PC-9 (cell line): Measurements from ENCODE around the gene CSRP1. TPM values are rescaled to one million over a fixed set of nuclear protein-coding genes. Genes with fewer than 3 reads are reported as not detected.

ENCODE experiments used
- BruUV-seq: library from RNA; stranded (reverse); fragments of 400-500 nt; replicated peaks from 2 replicates; lab custom pipeline; 2021; lab: Mats Ljungman, UMichigan
- CTCF ChIA-PET: fragments of 300-600 bp; sonication (Branson Sonifier 250); formaldehyde crosslinking; loops from one replicate; lab custom pipeline; 2022; ENCODE audit warnings: antibody characterized with exemption; lab: Charles Lee
- POLR2A ChIA-PET: fragments of 300-600 bp; sonication (Branson Sonifier 250); formaldehyde crosslinking; loops from one replicate; lab custom pipeline; 2022; ENCODE audit warnings: antibody characterized with exemption; ENCODE audit not compliant: unreplicated experiment; lab: Charles Lee
- DNase-seq, 2 experiments: peaks; one replicate each; pipeline versions ENCODE4 v3.0.0 to v3.0.0-alpha.2; 2015 to 2022; ENCODE audit warnings: mixed read lengths in 1 of 2
- H2AFZ ChIP-seq: fragments of 200-600 bp; sonication (generic); 2 replicates; pipeline ENCODE4 v1.8.1; 2017; ENCODE audit warnings: antibody characterized with exemption
- H3F3A ChIP-seq: fragments of 200-600 bp; sonication (generic); 2 replicates; pipeline ENCODE4 v1.8.1; 2017; ENCODE audit warnings: antibody characterized with exemption, mild to moderate bottlenecking, low read depth; ENCODE audit not compliant: insufficient read depth
- H3K27ac ChIP-seq: fragments of 200-600 bp; sonication (generic); 2 replicates; pipeline ENCODE4 v1.6.1; 2016; ENCODE audit warnings: mixed run types
- H3K27me3 ChIP-seq: fragments of 200-600 bp; sonication (generic); 2 replicates; pipeline ENCODE4 v1.6.1; 2016; ENCODE audit warnings: low read depth, mixed run types; ENCODE audit not compliant: insufficient read depth
- H3K36me3 ChIP-seq: fragments of 200-600 bp; sonication (generic); 2 replicates; pipeline ENCODE4 v1.6.1; 2016; ENCODE audit warnings: low read depth, mixed run types
- H3K4me1 ChIP-seq: fragments of 200-600 bp; sonication (generic); replicated peaks from 2 replicates; pipeline ENCODE4 v1.6.1; 2016; ENCODE audit warnings: mixed run types; ENCODE audit not compliant: insufficient read depth
- H3K4me2 ChIP-seq: fragments of 200-600 bp; sonication (generic); 2 replicates; pipeline ENCODE4 v1.6.1; 2017; ENCODE audit warnings: mixed run types
- H3K4me3 ChIP-seq: fragments of 200-600 bp; sonication (generic); 2 replicates; pipeline ENCODE4 v1.6.1; 2016; ENCODE audit warnings: mixed run types
- H3K79me2 ChIP-seq: fragments of 200-600 bp; sonication (generic); 2 replicates; pipeline ENCODE4 v1.6.1; 2017; ENCODE audit warnings: low read depth, mixed run types
- H3K9me2 ChIP-seq: fragments of 200-600 bp; sonication (generic); 2 replicates; pipeline ENCODE4 v1.8.1; 2017; ENCODE audit warnings: mild to moderate bottlenecking; ENCODE audit not compliant: insufficient read depth
- H3K9me3 ChIP-seq: fragments of 200-600 bp; sonication (generic); 2 replicates; pipeline ENCODE4 v1.8.1; 2016; ENCODE audit warnings: low read depth; ENCODE audit not compliant: insufficient read depth
- H4K20me1 ChIP-seq: fragments of 200-600 bp; sonication (generic); 2 replicates; pipeline ENCODE4 v1.8.1; 2017; ENCODE audit not compliant: insufficient read depth
- CTCF ChIP-seq: fragments of 200-600 bp; sonication (generic); conservative IDR thresholded peaks from 2 replicates; pipeline ENCODE4 v1.6.1; 2017; ENCODE audit warnings: mixed run types, antibody characterized with exemption, mild to moderate bottlenecking, moderate library complexity
- EZH2 ChIP-seq: fragments of 200-600 bp; sonication (generic); IDR thresholded peaks from 2 replicates; pipeline ENCODE4 v1.8.0; 2017; ENCODE audit warnings: antibody characterized with exemption, low read depth
- intact Hi-C: fragments of 100-400 bp; cut with micrococcal nuclease; formaldehyde crosslinking; loops from one replicate; pipeline ENCODE4 v1.10.0; 2022; ENCODE audit not compliant: unreplicated experiment
- total RNA-seq: library from RNA; stranded (reverse); gene quantifications from 2 replicates; pipeline ENCODE4 v1.2.3, GENCODE V29; 2021

Gene CSRP1
- total RNA-seq, 1 experiment from 2014 or later = 61.3 TPM

- intact Hi-C loops = no loop called here
- Histone ChIP-seq H3F3A (peaks cover 48% of the 10 kb centered on the region), H4K20me1 (no peaks in the 10 kb centered on the region), H3K4me3 (no peak overlapping the region), H3K79me2 (no peaks in the 10 kb centered on the region), H3K9me3 (no peaks in the 10 kb centered on the region), H2AFZ (no peak overlapping the region), H3K9me2 (no peaks in the 10 kb centered on the region), H3K27ac (no peak overlapping the region), H3K36me3 (no peaks in the 10 kb centered on the region), H3K4me2 (peak overlapping the region; percentile 79; the same call in 1 of the 2 replicates), H3K4me1 (peaks cover 19% of the 10 kb centered on the region), H3K27me3 (no peaks in the 10 kb centered on the region)
- no peak for DNase-seq
- ChIA-PET CTCF (no interaction called here), POLR2A (no interaction called here)
- TF ChIP-seq CTCF (no peak), EZH2 (no peak)
- BruUV-seq = no TSS peak
Measured at GRCh38 chr1:201504799-201505502, 2.0 kb downstream of the CSRP1 start.

- Histone ChIP-seq H3K9me3 (no peaks in the 10 kb centered on the region), H3K27ac (no peak overlapping the region), H3K27me3 (no peaks in the 10 kb centered on the region), H3K4me1 (peaks cover 19% of the 10 kb centered on the region), H3K9me2 (no peaks in the 10 kb centered on the region), H2AFZ (no peak overlapping the region), H3K4me2 (no peak overlapping the region), H3K36me3 (no peaks in the 10 kb centered on the region), H3K79me2 (no peaks in the 10 kb centered on the region), H3K4me3 (no peak overlapping the region), H4K20me1 (no peaks in the 10 kb centered on the region), H3F3A (peaks cover 48% of the 10 kb centered on the region)
- no TSS peak for BruUV-seq
- intact Hi-C loops = no loop called here
- POLR2A ChIA-PET = no interaction called here
- DNase-seq = no peak
- no peak for TF ChIP-seq CTCF
- CTCF ChIA-PET = interaction anchor here (0.6 kb wide), 1 partner anchor 67 kb away, joined by 4 read pairs; no protein-coding TSS in a partner anchor
Measured at GRCh38 chr1:201504179-201504631, 2.7 kb downstream of the CSRP1 start.

- Histone ChIP-seq H3K27me3 (no peaks in the 10 kb centered on the region), H3K36me3 (no peaks in the 10 kb centered on the region), H3K27ac (no peak overlapping the region), H3K9me3 (no peaks in the 10 kb centered on the region), H3K4me3 (no peak overlapping the region), H3K79me2 (no peaks in the 10 kb centered on the region), H2AFZ (no peak overlapping the region), H3K4me2 (no peak overlapping the region), H3F3A (peaks cover 43% of the 10 kb centered on the region), H3K4me1 (peaks cover 19% of the 10 kb centered on the region), H3K9me2 (no peaks in the 10 kb centered on the region), H4K20me1 (no peaks in the 10 kb centered on the region)
- ChIA-PET CTCF (interaction anchor here (0.6 kb wide), 1 partner anchor 66 kb away, joined by 4 read pairs; no protein-coding TSS in a partner anchor), POLR2A (no interaction called here)
- intact Hi-C loops = no loop called here
- BruUV-seq = no TSS peak
- TF ChIP-seq EZH2 (no peak), CTCF (no peak)
- no peak for DNase-seq
Measured at GRCh38 chr1:201503397-201504176, 3.3 kb downstream of the CSRP1 start.
